Breast epithelium (tissue), 3 donors: ENCODE data around the gene KIF21B.

Experiments
- CTCF ChIP-seq, 3 donors: fragments of 450-650 bp; IDR thresholded peaks; one replicate each; pipeline ENCODE4 v1.5.1; 2016 to 2017; ENCODE audit warnings: antibody characterized with exemption in 3 of 3, mild to moderate bottlenecking in 3 of 3, moderate library complexity in 3 of 3
- POLR2AphosphoS5 ChIP-seq, 3 donors: sonication (generic); formaldehyde crosslinking; IDR thresholded peaks; one replicate each; pipeline ENCODE4 v1.6.1; 2017; ENCODE audit warnings: antibody characterized with exemption in 3 of 3

- TF ChIP-seq CTCF (IDR thresholded peaks at IDR 0.05) (no peak), POLR2AphosphoS5 (IDR thresholded peaks at IDR 0.05) (no peak)
Observed at GRCh38 chr1:201072149-201072548, 48.6 kb upstream of the KIF21B start.
